ENCODE measurements around the gene CLIP4.

Gene CLIP4

GRCh38 chr2:29130295-29130694, 15.1 kb downstream of the CLIP4 start:
- no peak for DNase-seq (ENCODE audit: extremely low read depth in 1 of 2, low read depth in 1 of 2)

GRCh38 chr2:29134933-29135332, 19.7 kb downstream of the CLIP4 start:
- no peak for DNase-seq (ENCODE audit: extremely low read depth in 1 of 2, low read depth in 1 of 2)

GRCh38 chr2:29139152-29139551, 23.9 kb downstream of the CLIP4 start:
- DNase-seq (ENCODE audit: extremely low read depth in 1 of 2, low read depth in 1 of 2), result no peak

- no peak for DNase-seq (ENCODE audit: extremely low read depth in 1 of 2, low read depth in 1 of 2)
These were observed 24.5 kb downstream of the CLIP4 start for GRCh38 chr2:29139731-29140130.

GRCh38 chr2:29143657-29144056, 28.4 kb downstream of the CLIP4 start:
- no peak for DNase-seq (ENCODE audit: extremely low read depth in 1 of 2, low read depth in 1 of 2)

GRCh38 chr2:29146197-29146596, 31.0 kb downstream of the CLIP4 start:
- DNase-seq (ENCODE audit: extremely low read depth in 1 of 2, low read depth in 1 of 2), result no peak

GRCh38 chr2:29147963-29148362, 32.7 kb downstream of the CLIP4 start:
- no peak for DNase-seq (ENCODE audit: extremely low read depth in 1 of 2, low read depth in 1 of 2)

- no peak for DNase-seq (ENCODE audit: extremely low read depth in 1 of 2, low read depth in 1 of 2)
These were observed 39.4 kb downstream of the CLIP4 start for GRCh38 chr2:29154610-29155009.

- no peak for DNase-seq (ENCODE audit: extremely low read depth in 1 of 2, low read depth in 1 of 2)
These were observed 40.4 kb downstream of the CLIP4 start for GRCh38 chr2:29155578-29155977.

- DNase-seq (ENCODE audit: extremely low read depth in 1 of 2, low read depth in 1 of 2), result no peak
These were observed 41.9 kb downstream of the CLIP4 start for GRCh38 chr2:29157131-29157530.

GRCh38 chr2:29159125-29159524, 43.9 kb downstream of the CLIP4 start:
- no peak for DNase-seq (ENCODE audit: extremely low read depth in 1 of 2, low read depth in 1 of 2)

GRCh38 chr2:29160184-29160583, 45.0 kb downstream of the CLIP4 start:
- DNase-seq (ENCODE audit: extremely low read depth in 1 of 2, low read depth in 1 of 2), result no peak

GRCh38 chr2:29162204-29162928, 47.2 kb downstream of the CLIP4 start:
- DNase-seq (ENCODE audit: extremely low read depth in 1 of 2, low read depth in 1 of 2), result no peak

- DNase-seq (ENCODE audit: extremely low read depth in 1 of 2, low read depth in 1 of 2), result no peak
These were observed 49.1 kb downstream of the CLIP4 start for GRCh38 chr2:29164091-29164846.

- no peak for DNase-seq (ENCODE audit: extremely low read depth in 1 of 2, low read depth in 1 of 2)
These were observed 50.4 kb downstream of the CLIP4 start for GRCh38 chr2:29165362-29166241.

- DNase-seq (ENCODE audit: extremely low read depth in 1 of 2, low read depth in 1 of 2), result no peak
These were observed 51.2 kb downstream of the CLIP4 start for GRCh38 chr2:29166242-29167039.

- DNase-seq (ENCODE audit: extremely low read depth in 1 of 2, low read depth in 1 of 2), result no peak
These were observed 59.7 kb downstream of the CLIP4 start for GRCh38 chr2:29174937-29175336.

- no peak for DNase-seq (ENCODE audit: extremely low read depth in 1 of 2, low read depth in 1 of 2)
These were observed 60.1 kb downstream of the CLIP4 start for GRCh38 chr2:29175338-29175737.

- no peak for DNase-seq (ENCODE audit: extremely low read depth in 1 of 2, low read depth in 1 of 2)
These were observed 67.1 kb downstream of the CLIP4 start for GRCh38 chr2:29182334-29182733.

- DNase-seq (ENCODE audit: extremely low read depth in 1 of 2, low read depth in 1 of 2), result no peak
These were observed 67.7 kb downstream of the CLIP4 start for GRCh38 chr2:29182920-29183319.

GRCh38 chr2:29184531-29184930, 69.3 kb downstream of the CLIP4 start:
- DNase-seq (ENCODE audit: extremely low read depth in 1 of 2, low read depth in 1 of 2), result no peak

Data from stimulated activated CD8-positive, alpha-beta memory T cell treated with anti-CD3 and anti-CD28 coated beads, Interleukin-7, amount 100 ng/mL, for 48 hours (primary cell).